ENCODE data around the gene THUMPD2. TPM values are rescaled to one million over a fixed set of nuclear protein-coding genes. Genes with fewer than 3 reads are reported as not detected.
"Not testable (repeated sequence)": the region's sequence is repeated elsewhere in the genome, so short reads cannot be mapped to it uniquely, and the experiment has no call there.

The THUMPD2 gene
- total RNA-seq, 4 donors from 2014 or later = 4.6 to 11.2 (median 8.6) TPM

DNA sequence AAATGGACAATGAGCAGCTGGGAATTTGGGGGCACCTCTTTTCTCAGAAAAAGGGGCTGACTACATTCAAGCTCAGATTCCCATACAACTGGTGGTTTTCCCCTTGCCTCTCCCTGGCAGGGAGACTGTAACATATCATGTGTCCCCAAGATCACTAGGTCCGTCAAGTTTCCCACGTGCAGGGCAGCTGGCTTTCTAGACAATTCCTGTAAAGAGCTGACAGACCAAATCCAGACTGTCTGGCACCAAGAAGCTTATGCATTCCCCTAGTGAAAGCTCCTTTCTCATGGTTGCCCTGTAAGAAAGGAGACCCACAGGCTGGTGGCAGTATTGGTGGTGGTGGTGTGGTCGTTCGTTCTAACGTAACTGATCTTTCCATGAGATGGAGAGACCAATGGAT, 48.8 kb downstream of the THUMPD2 start:
- in situ Hi-C loops (cut with MboI; ENCODE audit: low sequenced_read_pairs in 4 of 4) = no loop called here
- DNase-seq = no peak
- Histone ChIP-seq H3K36me3 (no peaks in the 10 kb centered on the region), H3K4me3 (no peak overlapping the region), H3K27ac (no peak overlapping the region), H3K4me1 (peaks cover 4 to 19% of the 10 kb centered on the region in 2 donors), H3K9me3 (no peaks in the 10 kb centered on the region), H3K27me3 (no peaks in the 10 kb centered on the region)
- no peak for ATAC-seq
- intact Hi-C loops (cut with DNase I; ENCODE audit: low total_unique reads) = loop anchor here (2.0 to 5.0 kb wide), 3 partner anchors 137 to 353 kb away; no protein-coding TSS in a partner anchor
- no peak for TF ChIP-seq POLR2A (IDR thresholded peaks at IDR 0.05)
- TF ChIP-seq, protein P1, sequence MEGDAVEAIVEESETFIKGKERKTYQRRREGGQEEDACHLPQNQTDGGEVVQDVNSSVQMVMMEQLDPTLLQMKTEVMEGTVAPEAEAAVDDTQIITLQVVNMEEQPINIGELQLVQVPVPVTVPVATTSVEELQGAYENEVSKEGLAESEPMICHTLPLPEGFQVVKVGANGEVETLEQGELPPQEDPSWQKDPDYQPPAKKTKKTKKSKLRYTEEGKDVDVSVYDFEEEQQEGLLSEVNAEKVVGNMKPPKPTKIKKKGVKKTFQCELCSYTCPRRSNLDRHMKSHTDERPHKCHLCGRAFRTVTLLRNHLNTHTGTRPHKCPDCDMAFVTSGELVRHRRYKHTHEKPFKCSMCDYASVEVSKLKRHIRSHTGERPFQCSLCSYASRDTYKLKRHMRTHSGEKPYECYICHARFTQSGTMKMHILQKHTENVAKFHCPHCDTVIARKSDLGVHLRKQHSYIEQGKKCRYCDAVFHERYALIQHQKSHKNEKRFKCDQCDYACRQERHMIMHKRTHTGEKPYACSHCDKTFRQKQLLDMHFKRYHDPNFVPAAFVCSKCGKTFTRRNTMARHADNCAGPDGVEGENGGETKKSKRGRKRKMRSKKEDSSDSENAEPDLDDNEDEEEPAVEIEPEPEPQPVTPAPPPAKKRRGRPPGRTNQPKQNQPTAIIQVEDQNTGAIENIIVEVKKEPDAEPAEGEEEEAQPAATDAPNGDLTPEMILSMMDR (IDR thresholded peaks at IDR 0.05 in 4 of 5, conservative IDR thresholded peaks at IDR 0.05 in 1 of 5) = no peak

DNA sequence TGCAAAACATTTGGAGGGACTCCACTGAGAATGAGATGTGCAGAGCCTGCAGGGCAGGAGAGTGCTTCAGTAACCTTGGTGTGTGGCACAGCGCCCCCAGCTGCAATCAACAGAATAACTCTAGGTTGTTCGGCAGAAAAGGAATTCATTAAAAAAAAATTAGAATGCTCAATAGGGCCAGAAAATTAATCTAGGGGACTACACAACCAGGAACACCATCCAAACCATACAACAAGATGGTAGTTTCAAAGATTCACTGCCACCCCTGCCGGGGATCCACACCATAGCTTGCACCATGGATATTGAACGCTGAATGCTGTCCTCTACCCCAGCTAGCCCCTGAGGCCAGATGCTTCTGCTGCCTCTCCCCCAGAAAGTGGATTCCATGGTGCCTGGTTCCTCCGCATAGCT, 50.1 kb downstream of the THUMPD2 start:
- in situ Hi-C loops (cut with MboI; ENCODE audit: low sequenced_read_pairs in 4 of 4) = no loop called here
- intact Hi-C loops (cut with DNase I; ENCODE audit: low total_unique reads) = no loop called here

DNA sequence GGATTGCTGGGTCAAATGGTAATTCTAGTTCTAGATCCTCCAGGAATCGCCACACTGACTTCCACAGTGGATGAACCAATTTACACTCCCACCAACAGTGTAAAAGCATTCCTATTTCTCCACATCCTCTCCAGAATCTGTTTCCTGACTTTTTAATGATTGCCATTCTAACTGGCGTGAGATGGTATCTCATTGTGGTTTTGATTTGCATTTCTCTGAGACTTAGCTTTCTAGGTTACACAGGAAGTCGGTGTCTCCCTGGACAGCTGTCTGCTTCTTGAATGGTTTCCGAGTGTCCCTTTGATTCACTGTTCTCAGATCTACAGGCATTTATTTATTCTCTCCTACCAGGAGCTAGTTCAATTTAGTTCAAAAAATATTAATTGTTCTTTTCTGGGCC, 51.0 kb downstream of the THUMPD2 start:
- H3K27me3 ChIP-seq; ATAC-seq; DNase-seq; intact Hi-C loops (cut with DNase I; ENCODE audit: low total_unique reads); H3K4me3 ChIP-seq; H3K27ac ChIP-seq; in situ Hi-C loops (cut with MboI; ENCODE audit: low sequenced_read_pairs in 4 of 4); H3K9me3 ChIP-seq; H3K36me3 ChIP-seq: not testable (repeated sequence)
- peaks cover 15 to 27% of the 10 kb centered on the region in 2 donors for H3K4me1 ChIP-seq

More for the DNA sequence above, 50.1 kb downstream of the THUMPD2 start:
- Histone ChIP-seq H3K27me3 (no peaks in the 10 kb centered on the region), H3K4me1 (peaks cover 7 to 20% of the 10 kb centered on the region in 2 donors), H3K36me3 (no peaks in the 10 kb centered on the region), H3K4me3 (no peak overlapping the region), H3K27ac (no peak overlapping the region), H3K9me3 (no peaks in the 10 kb centered on the region)
- TF ChIP-seq, protein P1 (IDR thresholded peaks at IDR 0.05 in 4 of 5, conservative IDR thresholded peaks at IDR 0.05 in 1 of 5) = peak; percentile 28 to 59 (median 33)
- no peak for TF ChIP-seq POLR2A (IDR thresholded peaks at IDR 0.05)
- ATAC-seq (no peak), DNase-seq (no peak)

GRCh38 chr2:39725401-39725800, 53.7 kb downstream of the THUMPD2 start:
- TF ChIP-seq POLR2A (IDR thresholded peaks at IDR 0.05) = no peak
- TF ChIP-seq, protein P1 (IDR thresholded peaks at IDR 0.05 in 4 of 5, conservative IDR thresholded peaks at IDR 0.05 in 1 of 5) = no peak
- Histone ChIP-seq H3K4me1 (peaks cover 18 to 20% of the 10 kb centered on the region in 2 donors), H3K9me3 (no peaks in the 10 kb centered on the region), H3K27me3 (no peaks in the 10 kb centered on the region), H3K36me3 (no peaks in the 10 kb centered on the region), H3K27ac (no peak overlapping the region), H3K4me3 (no peak overlapping the region)
- no peak for DNase-seq
- no peak for ATAC-seq
- intact Hi-C loops (cut with DNase I; ENCODE audit: low total_unique reads) (no loop called here), in situ Hi-C loops (cut with MboI; ENCODE audit: low sequenced_read_pairs in 4 of 4) (no loop called here)

- no peak overlapping the region for H3K4me3 ChIP-seq
- in situ Hi-C loops (cut with MboI; ENCODE audit: low sequenced_read_pairs in 4 of 4) (no loop called here), intact Hi-C loops (cut with DNase I; ENCODE audit: low total_unique reads) (no loop called here)
- no peak for ATAC-seq
- H3K36me3 ChIP-seq = no peaks in the 10 kb centered on the region
- no peak for DNase-seq
- no peak for TF ChIP-seq POLR2A (IDR thresholded peaks at IDR 0.05)
- TF ChIP-seq, protein P1 (IDR thresholded peaks at IDR 0.05 in 4 of 5, conservative IDR thresholded peaks at IDR 0.05 in 1 of 5) = no peak
- no peaks in the 10 kb centered on the region for H3K9me3 ChIP-seq
- peaks cover 16 to 20% of the 10 kb centered on the region in 2 donors for H3K4me1 ChIP-seq
- H3K27ac ChIP-seq = no peak overlapping the region
- H3K27me3 ChIP-seq = no peaks in the 10 kb centered on the region
These were observed 54.3 kb downstream of the THUMPD2 start for GRCh38 chr2:39724828-39725144.

Measured in gastrocnemius medialis (tissue), 4 donors.